GM21423 (cell line): ENCODE measurements around the gene PALM.
A peak's percentile ranks its signal among the peaks of the same experiment; 100 is the strongest.

Source experiments
- ATAC-seq: cut with Tn5 transposase; IDR thresholded peaks from one replicate; pipeline ENCODE4 v1.9.1; 2021; ENCODE audit warnings: mild to moderate bottlenecking, moderate library complexity; ENCODE audit not compliant: unreplicated experiment

Gene PALM

DNA sequence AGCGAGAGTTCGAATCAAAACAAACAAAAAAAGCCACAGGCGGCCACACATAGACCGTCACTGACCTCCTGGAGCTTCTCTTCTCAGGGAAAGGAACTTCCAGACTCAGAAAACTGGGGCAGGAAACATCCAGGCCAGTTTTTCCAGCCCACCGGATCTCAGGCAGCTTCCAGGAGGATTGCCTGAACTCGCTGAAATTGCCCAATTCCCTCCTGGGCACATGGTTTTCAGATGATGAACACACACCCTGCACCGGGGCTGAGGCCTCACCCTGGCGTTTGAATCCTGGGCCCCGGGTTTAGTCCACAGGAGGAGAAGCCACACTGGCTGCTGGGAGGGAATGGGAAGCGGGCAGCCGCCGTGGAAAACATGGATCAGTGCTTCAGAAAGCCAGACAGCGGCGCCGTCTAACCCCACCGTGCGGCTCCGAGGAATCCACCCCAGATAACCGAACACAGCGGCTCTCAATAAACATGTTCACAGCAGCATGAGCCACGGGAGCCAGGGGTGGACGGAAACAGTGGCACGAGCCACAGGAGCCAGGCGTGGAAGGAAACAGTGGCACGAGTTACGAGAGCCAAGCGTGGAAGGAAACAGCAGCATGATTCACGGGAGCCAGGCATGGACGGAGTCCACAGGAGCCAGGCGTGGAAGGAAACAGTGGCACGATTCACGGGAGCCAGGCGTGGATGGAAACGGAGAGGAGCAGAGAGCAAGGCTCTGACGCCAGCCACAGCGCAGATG is 70.3 kb downstream of the PALM start:
- ATAC-seq = no peak

GRCh38 chr19:780935-781334 is 72.2 kb downstream of the PALM start:
- no peak for ATAC-seq

DNA sequence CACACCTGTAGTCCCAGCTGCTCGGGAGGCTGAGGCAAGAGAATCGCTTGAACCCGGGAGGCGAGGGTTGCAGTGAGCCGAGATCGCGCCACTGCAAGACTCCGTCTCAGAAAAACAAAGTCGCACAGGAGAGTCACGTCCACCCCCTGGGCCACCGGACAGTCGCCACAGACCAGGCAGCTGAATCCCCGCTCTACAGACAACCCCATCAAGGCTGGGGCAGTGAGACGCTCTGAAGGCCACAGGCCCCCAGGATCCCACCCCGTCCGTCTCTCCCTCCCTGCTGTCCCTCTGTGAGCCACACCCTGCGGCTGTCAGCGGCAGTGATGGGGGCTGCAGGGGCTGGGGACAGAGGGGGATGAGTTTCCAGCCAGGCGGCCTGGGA is 73.1 kb downstream of the PALM start:
- ATAC-seq = no peak

- no peak for ATAC-seq
Observed at GRCh38 chr19:782185-782877, 73.6 kb downstream of the PALM start.

DNA sequence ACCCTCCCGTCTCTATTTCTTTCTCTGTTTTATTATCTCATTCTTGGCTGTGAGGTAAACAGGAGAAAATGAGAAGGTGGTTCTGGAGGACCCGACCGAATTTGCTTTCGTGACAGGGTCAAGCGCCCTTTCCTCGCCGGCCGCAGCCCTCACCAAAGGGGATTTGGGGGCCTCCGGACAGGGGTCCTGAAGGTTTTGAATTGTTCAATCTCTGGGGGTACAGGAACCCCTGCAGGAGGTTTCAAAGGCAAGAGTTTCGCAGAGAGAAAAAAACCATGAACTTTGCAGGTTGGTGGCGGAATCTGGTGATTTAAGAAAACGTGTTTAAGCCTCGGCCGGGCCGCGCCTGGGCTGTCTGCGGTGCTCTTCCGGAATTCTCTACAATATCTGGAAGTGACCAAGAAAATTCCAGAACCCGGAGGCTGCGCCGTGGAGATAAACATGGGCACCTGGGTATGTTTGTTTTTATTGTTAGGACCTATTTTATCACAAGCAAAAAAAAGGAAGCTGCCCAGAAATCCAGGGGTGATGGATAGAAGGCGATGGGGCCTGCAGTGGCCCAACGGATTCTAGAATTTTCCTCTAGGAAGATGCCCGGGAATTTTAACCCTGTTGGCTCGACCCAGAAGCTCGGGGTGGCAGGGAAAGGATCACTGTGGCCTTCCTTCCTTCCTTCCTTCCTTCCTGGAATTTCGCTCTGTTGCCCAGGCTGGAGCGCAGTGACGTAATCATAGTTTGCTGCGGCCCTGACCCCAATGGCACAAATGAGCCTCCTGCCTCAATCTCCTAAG is 74.3 kb downstream of the PALM start:
- ATAC-seq = no peak

- ATAC-seq = no peak
Observed at GRCh38 chr19:784541-784940, 75.8 kb downstream of the PALM start.

DNA sequence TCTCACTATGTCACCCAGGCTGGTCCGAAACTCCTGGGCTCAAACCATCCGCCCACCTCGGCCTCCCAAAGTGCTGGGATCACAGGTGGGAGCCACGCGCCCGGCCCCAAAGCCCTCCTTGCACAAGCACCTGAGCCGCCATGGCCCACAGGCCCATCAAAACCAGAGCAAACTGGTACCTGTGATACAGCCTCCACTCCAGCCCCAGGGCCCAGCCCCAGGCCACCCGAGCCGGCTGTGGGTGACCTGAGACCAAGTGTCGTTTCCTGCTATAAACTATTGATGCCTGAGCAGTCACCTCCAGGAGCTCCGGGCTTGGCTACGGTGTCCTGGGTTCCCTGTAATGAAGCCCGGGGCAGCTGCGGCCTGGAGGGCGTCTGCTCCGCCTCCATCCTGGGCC is 78.8 kb downstream of the PALM start:
- no peak for ATAC-seq

DNA sequence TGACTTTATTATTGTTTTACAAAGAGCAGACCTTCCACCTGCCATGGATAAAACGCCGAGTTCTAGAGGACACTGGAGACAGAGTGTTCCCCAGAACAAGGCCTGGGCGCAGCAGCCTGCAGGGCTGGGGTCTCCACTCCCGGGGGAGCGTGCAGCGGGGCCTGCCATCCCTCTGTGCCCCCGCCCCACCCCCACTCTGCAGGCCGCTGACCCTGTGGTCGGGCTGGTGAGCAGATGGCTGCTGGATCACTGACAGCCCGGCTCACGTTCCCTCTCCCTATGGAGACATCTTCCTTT is 79.9 kb downstream of the PALM start:
- ATAC-seq = no peak

GRCh38 chr19:788983-789700 is 80.4 kb downstream of the PALM start:
- no peak for ATAC-seq

DNA sequence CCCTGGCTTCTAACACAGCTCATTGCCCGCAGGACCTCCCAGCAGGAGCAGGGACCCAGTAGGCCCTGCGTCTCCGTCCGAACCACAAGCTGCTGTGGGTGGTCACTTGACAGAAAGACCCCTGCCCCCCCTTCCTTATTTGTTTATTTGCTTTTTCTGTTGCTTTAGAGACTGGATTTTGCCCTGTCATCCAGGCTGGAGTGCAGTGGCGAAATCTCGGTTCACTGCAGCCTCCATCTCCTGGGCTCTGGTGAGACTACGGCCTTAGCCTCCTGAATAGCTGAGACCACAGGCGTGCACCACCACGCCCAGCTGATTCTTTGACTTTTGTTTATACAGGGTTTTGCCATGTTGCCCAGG is 80.9 kb downstream of the PALM start:
- ATAC-seq = no peak

DNA sequence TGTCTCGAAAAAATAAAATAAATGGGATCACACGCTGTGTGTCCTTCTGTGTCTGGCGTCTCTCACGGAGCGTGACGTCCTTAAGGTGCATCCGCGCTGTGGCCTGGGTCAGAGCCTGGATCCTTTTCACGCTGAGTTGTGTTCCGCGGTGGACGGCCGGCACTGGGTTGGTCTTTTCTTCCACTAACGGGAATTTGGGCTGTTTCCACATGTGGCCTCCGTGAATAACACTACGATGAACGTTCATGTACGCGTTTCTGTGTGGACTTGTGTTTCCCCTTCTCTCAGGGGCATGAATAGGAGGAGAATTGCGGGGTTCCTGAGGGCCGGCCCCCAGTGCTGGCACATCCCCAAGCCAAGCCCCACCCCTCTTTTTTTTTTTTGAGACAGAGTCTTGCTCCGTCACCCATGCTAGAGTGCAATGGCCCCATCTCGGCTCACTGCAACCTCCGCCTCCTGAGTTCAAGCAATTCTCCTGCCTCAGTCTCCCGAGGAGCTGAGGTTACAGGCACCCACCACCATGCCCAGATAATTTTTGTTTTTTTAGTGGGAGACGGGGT is 82.4 kb downstream of the PALM start:
- ATAC-seq = no peak

DNA sequence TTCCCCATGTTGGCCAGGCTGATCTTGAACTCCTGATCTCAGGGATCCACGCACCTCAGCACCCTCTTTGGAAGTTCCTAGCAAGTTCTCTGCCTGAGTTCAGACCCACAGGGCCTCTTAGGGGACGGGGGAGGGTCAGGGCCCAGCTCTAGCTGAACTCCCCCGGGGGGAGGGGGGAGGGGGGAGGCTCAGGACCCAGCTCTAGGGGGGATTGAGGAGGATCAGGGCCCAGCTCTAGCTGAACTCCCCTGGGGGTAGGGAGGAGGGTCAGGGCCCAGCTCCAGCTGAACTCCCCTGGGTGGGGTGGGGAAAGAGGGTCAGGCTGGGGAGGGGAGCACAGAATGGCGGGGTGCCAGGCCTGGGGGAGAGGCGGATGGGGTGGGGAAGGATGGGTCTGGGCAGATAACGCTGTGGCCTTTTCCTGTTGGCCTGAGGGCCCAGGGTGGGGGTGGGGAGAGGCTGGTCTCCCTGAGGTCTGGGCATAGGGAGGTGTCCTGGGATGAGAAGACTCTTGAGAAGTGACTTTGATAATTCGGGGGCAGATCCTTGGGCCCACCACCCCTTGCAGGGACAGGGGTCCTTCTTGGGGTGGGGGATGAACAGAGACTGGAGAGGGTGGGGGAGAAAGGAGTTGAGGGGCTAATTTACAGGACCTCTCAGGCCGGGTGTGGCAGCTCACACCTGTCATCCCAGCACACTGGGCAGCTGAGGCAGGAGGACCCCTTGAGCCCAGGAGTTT is 83.0 kb downstream of the PALM start:
- no peak for ATAC-seq

DNA sequence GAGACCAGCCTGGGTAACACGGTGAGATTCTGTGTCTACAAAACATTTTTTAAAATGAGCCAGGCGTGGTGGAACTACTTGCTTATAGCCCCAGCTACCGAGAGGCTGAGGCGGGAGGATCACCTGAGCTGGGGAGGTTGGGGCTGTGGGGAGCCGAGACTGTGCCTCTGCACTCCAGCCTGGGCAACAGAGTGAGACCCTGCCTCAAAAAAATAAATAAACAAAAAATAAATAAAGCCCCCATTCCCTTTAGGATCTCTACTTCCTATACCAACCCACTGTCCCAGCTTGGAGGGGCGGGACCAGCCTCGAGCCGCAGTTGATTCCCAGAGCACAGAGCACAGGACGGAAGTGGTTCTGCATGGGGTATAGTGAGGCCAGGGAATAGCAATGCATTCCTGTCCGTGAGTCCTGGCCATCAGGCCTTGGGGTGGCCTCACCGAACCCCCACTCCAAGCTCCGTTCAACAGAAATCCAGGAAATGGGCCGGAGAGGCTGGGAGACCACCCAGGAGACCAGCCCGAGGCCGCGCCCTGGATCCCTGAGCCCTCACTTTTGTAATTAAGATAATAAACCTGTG is 83.7 kb downstream of the PALM start:
- ATAC-seq = no peak

GRCh38 chr19:793806-794205 is 85.1 kb downstream of the PALM start:
- ATAC-seq = no peak

GRCh38 chr19:795073-795611 is 86.4 kb downstream of the PALM start:
- ATAC-seq = no peak

DNA sequence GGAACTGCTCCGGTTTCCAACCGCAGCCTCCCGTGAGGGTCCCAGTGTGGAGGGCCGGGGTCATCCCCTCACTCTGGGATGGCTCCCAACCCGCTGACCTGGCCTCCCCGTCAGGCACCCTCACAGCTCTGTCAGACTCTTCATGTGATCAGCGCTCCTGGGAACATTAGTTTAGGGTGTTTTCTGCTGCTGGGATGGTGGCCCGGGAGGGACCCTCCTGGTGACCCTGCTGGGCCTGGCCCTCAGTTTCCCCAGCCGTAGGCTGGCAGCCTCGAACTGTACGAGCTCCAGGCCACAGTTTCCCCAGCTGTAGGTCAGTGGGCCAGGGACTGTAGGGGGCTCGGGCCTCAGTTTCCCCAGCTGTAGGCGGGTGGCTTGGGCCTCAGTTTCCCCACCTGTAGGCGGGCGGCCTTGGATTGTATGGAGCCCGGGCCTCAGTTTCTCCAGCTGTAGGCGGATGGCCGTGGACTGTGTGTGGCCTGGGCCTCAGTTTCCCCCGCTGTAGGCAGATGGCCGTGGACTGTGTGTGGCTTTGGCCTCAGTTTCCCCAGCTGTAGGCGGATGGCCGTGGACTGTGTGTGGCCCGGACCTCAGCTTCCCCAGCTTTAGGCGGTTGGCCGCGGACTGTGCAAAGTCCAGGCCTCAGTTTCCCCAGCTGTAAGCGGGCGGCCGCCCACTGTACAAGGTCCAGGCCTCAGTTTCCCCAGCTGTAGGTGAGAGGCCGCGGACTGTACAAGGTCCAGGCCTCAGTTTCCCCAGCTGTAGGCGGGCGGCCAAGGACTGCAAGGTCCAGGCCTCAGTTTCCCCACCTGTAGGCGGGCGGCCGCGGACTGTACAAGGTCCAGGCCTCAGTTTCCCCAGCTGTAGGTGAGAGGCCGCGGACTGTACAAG is 87.2 kb downstream of the PALM start:
- no peak for ATAC-seq

GRCh38 chr19:796692-797527 is 88.2 kb downstream of the PALM start, which contains the start of gene PTBP1:
TSS of gene PTBP1 (plus strand) at chr19:797452. CDS start at chr19:797498, 46 bp downstream.
- peak; percentile 80 for ATAC-seq
